Hypothalamus (tissue), 51 donors: ENCODE results near the gene MYRF.
A peak's percentile ranks its signal among the peaks of the same experiment; 100 is the strongest.

Experiments used
- DNase-seq, 51 donors: peaks; one replicate each; lab custom pipeline; 2025; lab: John Stamatoyannopoulos, UW

Gene MYRF

GRCh38 chr11:61791737-61792309 is 39.4 kb downstream of the MYRF start:
- peak in 48 of 51 donors; percentile 39 to 94 (median 78) for DNase-seq

- DNase-seq = peak; percentile 63 to 99 (median 93)
Measured at GRCh38 chr11:61792310-61793082, 40.1 kb downstream of the MYRF start, which contains the start of the genes FEN1 and TMEM258. Gene FEN1 (plus strand): TSS chr11:61792911. CDS start chr11:61795362, 2,451 bp downstream. Gene TMEM258 (minus strand): TSS chr11:61792599. CDS start chr11:61792558, 41 bp downstream.

- no peak for DNase-seq
Measured at GRCh38 chr11:61793083-61793828, 40.8 kb downstream of the MYRF start.

GRCh38 chr11:61793829-61794204 is 41.4 kb downstream of the MYRF start:
- no peak for DNase-seq

GRCh38 chr11:61794579-61794978 is 42.1 kb downstream of the MYRF start:
- no peak for DNase-seq

GRCh38 chr11:61795459-61795858 is 43.0 kb downstream of the MYRF start:
- DNase-seq = no peak

- no peak for DNase-seq
Measured at GRCh38 chr11:61795876-61796526, 43.6 kb downstream of the MYRF start.

- DNase-seq = peak in 37 of 51 donors; percentile 6 to 87 (median 58)
Measured at GRCh38 chr11:61797263-61797944, 45.0 kb downstream of the MYRF start.

- DNase-seq = no peak
Measured at GRCh38 chr11:61799665-61800284, 47.3 kb downstream of the MYRF start.

- DNase-seq = no peak
Measured at GRCh38 chr11:61800331-61801281, 48.2 kb downstream of the MYRF start.

- no peak for DNase-seq
Measured at GRCh38 chr11:61802605-61803004, 50.2 kb downstream of the MYRF start.

- peak in 1 of 51 donors; percentile 70 for DNase-seq
Measured at GRCh38 chr11:61803889-61804647, 51.6 kb downstream of the MYRF start.

- no peak for DNase-seq
Measured at GRCh38 chr11:61805146-61805545, 52.7 kb downstream of the MYRF start.

- DNase-seq = no peak
Measured at GRCh38 chr11:61806785-61807184, 54.3 kb downstream of the MYRF start.

GRCh38 chr11:61810671-61811175 is 58.3 kb downstream of the MYRF start:
- no peak for DNase-seq

- DNase-seq = no peak
Measured at GRCh38 chr11:61811831-61812230, 59.4 kb downstream of the MYRF start.

- no peak for DNase-seq
Measured at GRCh38 chr11:61812736-61813411, 60.4 kb downstream of the MYRF start.
